Smooth muscle cell (in vitro differentiated cells): ENCODE data around the gene RHEB. TPM values are rescaled to one million over a fixed set of nuclear protein-coding genes. Genes with fewer than 3 reads are reported as not detected.

Source experiments
- DNase-seq: peaks from one replicate; lab custom pipeline; 2025; ENCODE audit not compliant: unreplicated experiment; lab: John Stamatoyannopoulos, UW
- H2AFZ ChIP-seq: fragments of 200-600 bp; sonication (generic); 2 replicates; pipeline ENCODE4 v1.6.0; 2016; ENCODE audit warnings: antibody characterized with exemption, low read depth, mild to moderate bottlenecking
- H3F3A ChIP-seq: fragments of 200-600 bp; sonication (generic); 2 replicates; pipeline ENCODE4 v1.6.0; 2017; ENCODE audit warnings: antibody characterized with exemption, low read depth
- H3K27ac ChIP-seq: fragments of 200-600 bp; sonication (generic); 2 replicates; pipeline ENCODE4 v1.5.1; 2016; ENCODE audit warnings: low read depth, mild to moderate bottlenecking
- H3K27me3 ChIP-seq: fragments of 200-600 bp; sonication (generic); 2 replicates; pipeline ENCODE4 v1.6.1; 2016; ENCODE audit warnings: low read depth, mild to moderate bottlenecking
- H3K36me3 ChIP-seq: fragments of 200-600 bp; sonication (generic); 2 replicates; pipeline ENCODE4 v1.5.1; 2016; ENCODE audit warnings: low read depth
- H3K4me1 ChIP-seq: fragments of 200-600 bp; sonication (generic); 2 replicates; pipeline ENCODE4 v1.5.1; 2016; ENCODE audit warnings: low read depth
- H3K4me2 ChIP-seq: fragments of 200-600 bp; sonication (generic); 2 replicates; pipeline ENCODE4 v1.6.0; 2016; ENCODE audit warnings: mild to moderate bottlenecking
- H3K4me3 ChIP-seq: fragments of 200-600 bp; sonication (generic); 2 replicates; pipeline ENCODE4 v1.5.1; 2016; ENCODE audit warnings: mild to moderate bottlenecking
- H3K79me2 ChIP-seq: fragments of 200-600 bp; sonication (generic); 2 replicates; pipeline ENCODE4 v1.6.0; 2016; ENCODE audit warnings: low read depth, mild to moderate bottlenecking
- H3K9ac ChIP-seq: fragments of 200-600 bp; sonication (generic); 2 replicates; pipeline ENCODE4 v1.6.0; 2016; ENCODE audit warnings: low read depth
- H3K9me3 ChIP-seq: fragments of 200-600 bp; sonication (generic); replicated peaks from 2 replicates; pipeline ENCODE4 v1.5.1; 2016; ENCODE audit warnings: low read depth
- H4K20me1 ChIP-seq: fragments of 200-600 bp; sonication (generic); 2 replicates; pipeline ENCODE4 v1.6.0; 2016; ENCODE audit warnings: low read depth
- WGBS: methylation state at CpG from one replicate; pipeline ENCODE4 v1.1.7; 2016; ENCODE audit warnings: low lambda C conversion rate; 5-methylcytosine and 5-hydroxymethylcytosine counted together
- polyA plus RNA-seq: library from polyadenylated mRNA; unstranded; fragments of >200 nt; fragmentation: Nextera tagmentation; extraction: Ambion mirVana; gene quantifications from 2 replicates; pipeline ENCODE4 v1.2.1, GENCODE V29; 2016
- total RNA-seq: library from RNA; depleted of rRNA; stranded (reverse); fragments of >200 nt; gene quantifications from 2 replicates; pipeline ENCODE4 v1.2.3, GENCODE V29; 2014
- TF ChIP-seq, protein P1 (sequence below): fragments of 200-600 bp; sonication (generic); IDR thresholded peaks from 2 replicates; pipeline ENCODE4 v1.5.1; 2017; ENCODE audit warnings: borderline replicate concordance, mild to moderate bottlenecking, antibody characterized with exemption; ENCODE audit not compliant: insufficient read depth, poor library complexity, severe bottlenecking

RHEB gene
- total and polyA plus RNA-seq, 2 experiments from 2014 or later: 115 to 151 TPM

DNA sequence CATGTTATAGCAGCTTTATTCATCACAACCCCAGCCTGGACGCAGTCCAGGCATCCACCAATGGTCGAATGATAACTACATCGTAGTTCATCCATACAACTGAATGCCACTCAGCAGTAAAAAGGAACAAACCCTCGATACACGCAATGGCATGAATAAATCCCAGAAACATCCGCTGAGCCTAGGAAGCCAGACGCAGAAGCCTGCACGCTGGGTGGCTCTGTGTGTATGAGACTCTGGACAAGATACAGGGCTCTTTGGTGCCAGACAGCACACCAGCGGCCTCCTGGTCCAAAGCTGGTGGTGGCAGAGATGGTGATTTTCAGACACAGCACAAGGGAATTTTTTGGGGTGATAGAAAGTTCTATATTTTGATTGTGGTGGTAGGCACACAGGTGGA lies 69.7 kb downstream of the RHEB start:
- H3K9me3 ChIP-seq: no peaks in the 10 kb centered on the region
- no peaks in the 10 kb centered on the region for H4K20me1 ChIP-seq
- 95% methylated on average over 9 of the region's 9 CpGs for WGBS
- H3K9ac ChIP-seq: no peak overlapping the region
- no peak overlapping the region for H3K27ac ChIP-seq
- H3K4me1 ChIP-seq: no peaks in the 10 kb centered on the region
- no peak overlapping the region for H2AFZ ChIP-seq
- TF ChIP-seq, protein P1, sequence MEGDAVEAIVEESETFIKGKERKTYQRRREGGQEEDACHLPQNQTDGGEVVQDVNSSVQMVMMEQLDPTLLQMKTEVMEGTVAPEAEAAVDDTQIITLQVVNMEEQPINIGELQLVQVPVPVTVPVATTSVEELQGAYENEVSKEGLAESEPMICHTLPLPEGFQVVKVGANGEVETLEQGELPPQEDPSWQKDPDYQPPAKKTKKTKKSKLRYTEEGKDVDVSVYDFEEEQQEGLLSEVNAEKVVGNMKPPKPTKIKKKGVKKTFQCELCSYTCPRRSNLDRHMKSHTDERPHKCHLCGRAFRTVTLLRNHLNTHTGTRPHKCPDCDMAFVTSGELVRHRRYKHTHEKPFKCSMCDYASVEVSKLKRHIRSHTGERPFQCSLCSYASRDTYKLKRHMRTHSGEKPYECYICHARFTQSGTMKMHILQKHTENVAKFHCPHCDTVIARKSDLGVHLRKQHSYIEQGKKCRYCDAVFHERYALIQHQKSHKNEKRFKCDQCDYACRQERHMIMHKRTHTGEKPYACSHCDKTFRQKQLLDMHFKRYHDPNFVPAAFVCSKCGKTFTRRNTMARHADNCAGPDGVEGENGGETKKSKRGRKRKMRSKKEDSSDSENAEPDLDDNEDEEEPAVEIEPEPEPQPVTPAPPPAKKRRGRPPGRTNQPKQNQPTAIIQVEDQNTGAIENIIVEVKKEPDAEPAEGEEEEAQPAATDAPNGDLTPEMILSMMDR: no peak
- no peak overlapping the region for H3K4me2 ChIP-seq
- H3F3A ChIP-seq: no peaks in the 10 kb centered on the region
- no peak for DNase-seq
- no peaks in the 10 kb centered on the region for H3K36me3 ChIP-seq
- H3K79me2 ChIP-seq: no peaks in the 10 kb centered on the region
- no peaks in the 10 kb centered on the region for H3K27me3 ChIP-seq
- H3K4me3 ChIP-seq: no peak overlapping the region

- no peak overlapping the region for H3K27ac ChIP-seq
- no peaks in the 10 kb centered on the region for H4K20me1 ChIP-seq
- H3K36me3 ChIP-seq: no peaks in the 10 kb centered on the region
- no peaks in the 10 kb centered on the region for H3K79me2 ChIP-seq
- no peaks in the 10 kb centered on the region for H3F3A ChIP-seq
- H3K9me3 ChIP-seq: no peaks in the 10 kb centered on the region
- no peaks in the 10 kb centered on the region for H3K4me1 ChIP-seq
- H2AFZ ChIP-seq: peak overlapping the region; percentile 80
- no peaks in the 10 kb centered on the region for H3K27me3 ChIP-seq
- WGBS: 8% methylated on average over 50 of the region's 61 CpGs
- no peak overlapping the region for H3K9ac ChIP-seq
- peak overlapping the region; percentile 62 for H3K4me3 ChIP-seq
- peak overlapping the region; percentile 81 for H3K4me2 ChIP-seq
- TF ChIP-seq, protein P1: peak; percentile 75
- peak; percentile 66 for DNase-seq
Measured at GRCh38 chr7:151448261-151449252, 71.1 kb downstream of the RHEB start.

GRCh38 chr7:151447901-151448260 lies 71.8 kb downstream of the RHEB start:
- Histone ChIP-seq H2AFZ (peak overlapping the region; percentile 80), H3K27ac (no peak overlapping the region), H3K27me3 (no peaks in the 10 kb centered on the region), H4K20me1 (no peaks in the 10 kb centered on the region), H3K36me3 (no peaks in the 10 kb centered on the region), H3K9me3 (no peaks in the 10 kb centered on the region), H3K9ac (no peak overlapping the region), H3K4me2 (peak overlapping the region; percentile 81), H3K4me1 (no peaks in the 10 kb centered on the region), H3F3A (no peaks in the 10 kb centered on the region), H3K4me3 (peak overlapping the region; percentile 62), H3K79me2 (no peaks in the 10 kb centered on the region)
- no peak for DNase-seq
- WGBS: 70% methylated on average over 26 of the region's 26 CpGs
- TF ChIP-seq, protein P1: no peak

DNA sequence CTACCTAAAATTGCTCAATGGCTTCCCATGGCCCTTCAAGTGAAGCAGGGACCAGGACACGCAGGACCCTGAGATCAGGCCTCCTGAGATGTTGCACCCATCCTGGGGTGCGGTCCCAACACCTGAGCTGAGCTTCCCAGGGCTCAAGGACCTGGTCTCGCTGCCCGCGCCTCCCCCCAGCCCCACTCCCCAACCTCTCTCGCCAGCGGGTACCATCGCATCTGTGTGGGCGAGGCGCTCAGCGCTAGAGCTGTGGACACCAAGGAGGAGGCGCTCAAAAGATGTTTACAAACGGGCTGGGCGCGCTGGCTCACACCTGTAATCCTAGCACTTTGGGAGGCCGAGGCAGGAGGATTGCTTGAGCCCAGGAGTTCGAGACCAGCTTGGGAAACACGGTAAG lies 72.4 kb downstream of the RHEB start:
- Histone ChIP-seq H3K4me3 (no peak overlapping the region), H3K36me3 (no peaks in the 10 kb centered on the region), H3K79me2 (no peaks in the 10 kb centered on the region), H3K27ac (no peak overlapping the region), H3K4me2 (no peak overlapping the region), H2AFZ (no peak overlapping the region), H3K4me1 (no peaks in the 10 kb centered on the region), H4K20me1 (no peaks in the 10 kb centered on the region), H3F3A (no peaks in the 10 kb centered on the region), H3K9ac (no peak overlapping the region), H3K9me3 (no peaks in the 10 kb centered on the region), H3K27me3 (no peaks in the 10 kb centered on the region)
- TF ChIP-seq, protein P1: no peak
- no peak for DNase-seq
- 98% methylated on average over 18 of the region's 18 CpGs for WGBS
